Transverse colon (tissue), 4 donors: ENCODE measurements around the gene SEL1L3. TPM values are rescaled to one million over a fixed set of nuclear protein-coding genes. Genes with fewer than 3 reads are reported as not detected.

Experiments
- DNase-seq: peaks from one replicate; pipeline ENCODE4 v3.0.0-alpha.2; 2019
- H3K27ac ChIP-seq, 4 donors: fragments of 200-600 bp; sonication (generic); 2 replicates each; pipeline ENCODE4 v1.5.1; 2016 to 2018; ENCODE audit warnings: inconsistent platforms in 4 of 4
- H3K27me3 ChIP-seq: fragments of 200-600 bp; sonication (generic); 2 replicates; pipeline ENCODE4 v1.5.1; 2017; ENCODE audit warnings: inconsistent platforms
- H3K36me3 ChIP-seq, 4 donors: fragments of 200-600 bp; sonication (generic); 2 replicates each; pipeline ENCODE4 v1.5.1; 2017 to 2019; ENCODE audit warnings: inconsistent platforms in 4 of 4
- H3K4me1 ChIP-seq, 4 donors: fragments of 200-600 bp; sonication (generic); 2 replicates each; pipeline ENCODE4 v1.5.1; 2017 to 2020; ENCODE audit warnings: inconsistent platforms in 4 of 4
- H3K4me3 ChIP-seq, 4 donors: fragments of 200-600 bp; sonication (generic); 1 replicate in 1 of 4; 2 replicates in 3 of 4; pipeline versions ENCODE4 v1.5.1 to v1.6.1; 2017 to 2019; ENCODE audit warnings: inconsistent platforms in 4 of 4
- H3K9me3 ChIP-seq, 2 donors: fragments of 200-600 bp; sonication (generic); 2 replicates each; pipeline ENCODE4 v1.5.1; 2017 to 2019; ENCODE audit warnings: inconsistent platforms in 2 of 2
- CTCF ChIP-seq, 5 experiments: fragments of 200-600 bp in 3 of 5; fragments of 450-650 bp in 2 of 5; sonication (generic) in 3 of 5; IDR thresholded peaks; 1 replicate in 2 of 5; 2 replicates in 3 of 5; pipeline ENCODE4 v1.5.1; 2016 to 2017; ENCODE audit warnings: antibody characterized with exemption in 5 of 5, inconsistent platforms in 3 of 5, mild to moderate bottlenecking in 2 of 5, moderate library complexity in 1 of 5
- EP300 ChIP-seq: sonication (generic); formaldehyde crosslinking; IDR thresholded peaks from one replicate; pipeline ENCODE4 v1.6.1; 2017; ENCODE audit warnings: antibody characterized with exemption, low read depth
- POLR2A ChIP-seq: fragments of 450-650 bp; IDR thresholded peaks from one replicate; pipeline ENCODE4 v1.6.1; 2016; ENCODE audit warnings: antibody characterized with exemption, mild to moderate bottlenecking, moderate library complexity
- POLR2AphosphoS5 ChIP-seq, 3 donors: sonication (generic); formaldehyde crosslinking; IDR thresholded peaks; one replicate each; pipeline ENCODE4 v1.6.1; 2016; ENCODE audit warnings: antibody characterized with exemption in 3 of 3
- WGBS, 2 donors: methylation state at CpG; one replicate each; pipeline ENCODE4 v1.1.5; 2018; ENCODE audit warnings: low coverage in 1 of 2; 5-methylcytosine and 5-hydroxymethylcytosine counted together
- in situ Hi-C, 4 donors: fragments of 200-750 bp; cut with MboI; loops; one replicate each; pipeline versions ENCODE4 v1.15.0 to v1.15.1; 2017; ENCODE audit warnings: low sequenced_read_pairs in 3 of 4, low pct_ligation_motif_present in 1 of 4, low pct_unique_long_range_greater_than_20kb in 1 of 4
- intact Hi-C: fragments of 100-400 bp; cut with DNase I; formaldehyde crosslinking; loops from one replicate; pipeline ENCODE4 v1.15.1; 2023; ENCODE audit warnings: low total_unique reads
- total RNA-seq, 4 donors: library from RNA; depleted of rRNA; stranded (reverse); fragments of >200 nt; gene quantifications; one replicate each; pipeline ENCODE4 v1.1.0, GENCODE V29; 2016

Gene SEL1L3
- total RNA-seq, 4 donors from 2014 or later: 51.3 to 128 (median 98.3) TPM

GRCh38 chr4:25816591-25817058 is 46.2 kb downstream of the SEL1L3 start:
- no peaks in the 10 kb centered on the region for H3K27me3 ChIP-seq
- peaks cover 0 to 7% (median 0%) of the 10 kb centered on the region in 4 donors for H3K4me1 ChIP-seq
- WGBS, 2 donors: 94% methylated on average over 2 of the region's 2 CpGs; no CpG with 5 or more reads in 1 of the 2 donors
- no peak for DNase-seq
- intact Hi-C loops: no loop called here
- no peak for TF ChIP-seq POLR2A
- no peak for TF ChIP-seq POLR2AphosphoS5 (IDR thresholded peaks at IDR 0.05)
- no peak for TF ChIP-seq EP300
- TF ChIP-seq CTCF (IDR thresholded peaks at IDR 0.05): no peak
- in situ Hi-C loops: no loop called here
- no peaks in the 10 kb centered on the region for H3K9me3 ChIP-seq
- H3K36me3 ChIP-seq: peaks cover 0 to 25% (median 4%) of the 10 kb centered on the region in 4 donors
- no peak overlapping the region for H3K27ac ChIP-seq
- no peak overlapping the region for H3K4me3 ChIP-seq

GRCh38 chr4:25815586-25815985 is 47.2 kb downstream of the SEL1L3 start:
- in situ Hi-C loops: no loop called here
- Histone ChIP-seq H3K36me3 (peaks cover 0 to 18% (median 5%) of the 10 kb centered on the region in 4 donors), H3K9me3 (no peaks in the 10 kb centered on the region), H3K4me1 (peaks cover 0 to 7% (median 0%) of the 10 kb centered on the region in 4 donors), H3K27ac (no peak overlapping the region), H3K4me3 (no peak overlapping the region), H3K27me3 (no peaks in the 10 kb centered on the region)
- DNase-seq: no peak
- WGBS, 2 donors: 83 to 99% methylated on average over 2 to 5 of the region's 5 CpGs
- intact Hi-C loops: no loop called here
- no peak for TF ChIP-seq POLR2A
- TF ChIP-seq EP300: no peak
- TF ChIP-seq POLR2AphosphoS5 (IDR thresholded peaks at IDR 0.05): no peak
- no peak for TF ChIP-seq CTCF (IDR thresholded peaks at IDR 0.05)

GRCh38 chr4:25814301-25815136 is 48.3 kb downstream of the SEL1L3 start:
- peaks cover 0 to 7% (median 0%) of the 10 kb centered on the region in 4 donors for H3K4me1 ChIP-seq
- peaks cover 0 to 12% (median 4%) of the 10 kb centered on the region in 4 donors for H3K36me3 ChIP-seq
- no peaks in the 10 kb centered on the region for H3K27me3 ChIP-seq
- TF ChIP-seq POLR2A (no peak), CTCF (IDR thresholded peaks at IDR 0.05) (no peak), EP300 (no peak), POLR2AphosphoS5 (IDR thresholded peaks at IDR 0.05) (no peak)
- H3K9me3 ChIP-seq: no peaks in the 10 kb centered on the region
- in situ Hi-C loops: no loop called here
- WGBS, 2 donors: 76 to 88% methylated on average over 12 to 13 of the region's 13 CpGs
- H3K27ac ChIP-seq: no peak overlapping the region
- H3K4me3 ChIP-seq: no peak overlapping the region
- peak; percentile 19 for DNase-seq
- intact Hi-C loops: loop anchor here (5.0 kb wide), 1 partner anchor 533 kb away; no protein-coding TSS in a partner anchor

GRCh38 chr4:25813448-25814106 is 49.2 kb downstream of the SEL1L3 start:
- WGBS, 2 donors: 72 to 82% methylated on average over 4 to 9 of the region's 9 CpGs
- Histone ChIP-seq H3K4me1 (peaks cover 0 to 7% (median 0%) of the 10 kb centered on the region in 4 donors), H3K36me3 (peaks cover 0 to 8% (median 3%) of the 10 kb centered on the region in 4 donors), H3K27me3 (no peaks in the 10 kb centered on the region), H3K27ac (no peak overlapping the region), H3K9me3 (no peaks in the 10 kb centered on the region), H3K4me3 (no peak overlapping the region)
- DNase-seq: no peak
- in situ Hi-C loops: no loop called here
- TF ChIP-seq CTCF (IDR thresholded peaks at IDR 0.05): no peak
- TF ChIP-seq POLR2AphosphoS5 (IDR thresholded peaks at IDR 0.05): no peak
- no peak for TF ChIP-seq POLR2A
- no peak for TF ChIP-seq EP300
- intact Hi-C loops: loop anchor here (5.0 kb wide), 1 partner anchor 534 kb away; no protein-coding TSS in a partner anchor
